Keratinocyte (primary cell): ENCODE results near the gene EPHB1. TPM values are rescaled to one million over a fixed set of nuclear protein-coding genes. Genes with fewer than 3 reads are reported as not detected.

Experiments
- DNase-seq: peaks from one replicate; pipeline ENCODE4 v3.0.0-alpha.2; 2011; ENCODE audit warnings: low read depth, missing footprints, low spot score
- FAIRE-seq: peaks from 2 replicates; lab custom pipeline; 2011; peaks lifted over from hg19 to GRCh38; lab: Jason Lieb, UNC
- H2AFZ ChIP-seq: 2 replicates; pipeline ENCODE4 v1.6.0; 2012; ENCODE audit warnings: low read length, control low read depth, inconsistent platforms; ENCODE audit not compliant: control insufficient read depth
- H3K27ac ChIP-seq: 2 replicates; pipeline ENCODE4 v1.5.1; 2011; ENCODE audit warnings: low read length; ENCODE audit not compliant: control insufficient read depth, insufficient read depth
- H3K27me3 ChIP-seq: 3 replicates; pipeline ENCODE4 v1.6.0; 2011; ENCODE audit warnings: low read length; ENCODE audit not compliant: control insufficient read depth, insufficient read depth; ENCODE audit errors: extremely low read depth
- H3K36me3 ChIP-seq, 2 experiments: 2 replicates in 1 of 2; 3 replicates in 1 of 2; pipeline ENCODE4 v1.5.1; 2011; ENCODE audit warnings: low read length in 2 of 2, mild to moderate bottlenecking in 1 of 2; ENCODE audit not compliant: control insufficient read depth in 2 of 2, insufficient read depth in 2 of 2; ENCODE audit errors: extremely low read depth in 1 of 2
- H3K4me1 ChIP-seq: 3 replicates; pipeline ENCODE4 v1.5.1; 2011; ENCODE audit warnings: low read length; ENCODE audit not compliant: control insufficient read depth, insufficient read depth; ENCODE audit errors: extremely low read depth
- H3K4me2 ChIP-seq: 3 replicates; pipeline ENCODE4 v1.6.0; 2011; ENCODE audit warnings: low read depth, low read length; ENCODE audit not compliant: control insufficient read depth, insufficient read depth; ENCODE audit errors: extremely low read depth
- H3K4me3 ChIP-seq, 3 experiments: fragments of 200-600 bp in 1 of 3; sonication (generic) in 1 of 3; 2 replicates in 2 of 3; 3 replicates in 1 of 3; pipeline ENCODE4 v1.5.1; 2011 to 2016; ENCODE audit warnings: low read length in 3 of 3, mild to moderate bottlenecking in 3 of 3, control low read depth in 2 of 3, inconsistent platforms in 1 of 3, low read depth in 1 of 3, mixed read lengths in 1 of 3, mixed run types in 1 of 3, moderate library complexity in 1 of 3; ENCODE audit not compliant: control insufficient read depth in 2 of 3, insufficient read depth in 2 of 3; ENCODE audit errors: extremely low read depth in 1 of 3
- H3K79me2 ChIP-seq: 2 replicates; pipeline ENCODE4 v1.6.0; 2012; ENCODE audit warnings: low read length; ENCODE audit not compliant: control insufficient read depth, insufficient read depth
- H3K9ac ChIP-seq: 3 replicates; pipeline ENCODE4 v1.6.0; 2011; ENCODE audit warnings: low read length; ENCODE audit not compliant: control insufficient read depth, insufficient read depth; ENCODE audit errors: extremely low read depth
- H3K9me1 ChIP-seq: 3 replicates; pipeline ENCODE4 v1.6.0; 2011; ENCODE audit warnings: low read length; ENCODE audit not compliant: control insufficient read depth, insufficient read depth; ENCODE audit errors: extremely low read depth
- H3K9me3 ChIP-seq: 2 replicates; pipeline ENCODE4 v1.5.1; 2012; ENCODE audit warnings: low read depth, low read length; ENCODE audit not compliant: control insufficient read depth
- H4K20me1 ChIP-seq: 3 replicates; pipeline ENCODE4 v1.6.0; 2011; ENCODE audit warnings: low read length; ENCODE audit not compliant: control insufficient read depth, insufficient read depth; ENCODE audit errors: extremely low read depth
- EZH2 ChIP-seq: IDR thresholded peaks from one replicate; pipeline ENCODE4 v1.6.1; 2012; ENCODE audit warnings: inconsistent platforms, mild to moderate bottlenecking, low read length, moderate library complexity
- dilution Hi-C: fragments of 300-500 bp; cut with MboI; formaldehyde crosslinking; loops from one replicate; pipeline ENCODE4 v1.7.0; 2020; ENCODE audit warnings: low sequenced_read_pairs; ENCODE audit not compliant: extremely low pct_ligation_motif_present
- polyA plus RNA-seq, 5 experiments: library from polyadenylated mRNA; depleted of rRNA in 3 of 5; stranded (reverse) in 3 of 5; stranded (forward) in 1 of 5; unstranded in 1 of 5; fragments of >200 nt; gene quantifications; 1 replicate in 1 of 5; 2 replicates in 3 of 5; 3 replicates in 1 of 5; pipeline versions ENCODE4 v1.2.1 to v1.2.3, GENCODE V29; 2011 to 2012; ENCODE audit warnings: missing spikeins in 2 of 5, low read depth in 1 of 5, low replicate concordance in 1 of 5
- TF ChIP-seq, protein P1 (sequence below), 3 experiments: IDR thresholded peaks in 1 of 3; conservative IDR thresholded peaks in 1 of 3; optimal IDR thresholded peaks in 1 of 3; 2 replicates in 2 of 3; 3 replicates in 1 of 3; pipeline versions ENCODE3 to v1.5.1; 2011; ENCODE audit warnings: low read length in 3 of 3, mild to moderate bottlenecking in 3 of 3, moderate library complexity in 2 of 3, control low read depth in 1 of 3, inconsistent platforms in 1 of 3; ENCODE audit not compliant: insufficient read depth in 2 of 3; ENCODE audit errors: extremely low read depth in 1 of 3

EPHB1 gene
- polyA plus RNA-seq, 1 donor (not counting 4 experiments of a cell fraction or from before 2014, with no cell fraction given), result 0.01 TPM

DNA sequence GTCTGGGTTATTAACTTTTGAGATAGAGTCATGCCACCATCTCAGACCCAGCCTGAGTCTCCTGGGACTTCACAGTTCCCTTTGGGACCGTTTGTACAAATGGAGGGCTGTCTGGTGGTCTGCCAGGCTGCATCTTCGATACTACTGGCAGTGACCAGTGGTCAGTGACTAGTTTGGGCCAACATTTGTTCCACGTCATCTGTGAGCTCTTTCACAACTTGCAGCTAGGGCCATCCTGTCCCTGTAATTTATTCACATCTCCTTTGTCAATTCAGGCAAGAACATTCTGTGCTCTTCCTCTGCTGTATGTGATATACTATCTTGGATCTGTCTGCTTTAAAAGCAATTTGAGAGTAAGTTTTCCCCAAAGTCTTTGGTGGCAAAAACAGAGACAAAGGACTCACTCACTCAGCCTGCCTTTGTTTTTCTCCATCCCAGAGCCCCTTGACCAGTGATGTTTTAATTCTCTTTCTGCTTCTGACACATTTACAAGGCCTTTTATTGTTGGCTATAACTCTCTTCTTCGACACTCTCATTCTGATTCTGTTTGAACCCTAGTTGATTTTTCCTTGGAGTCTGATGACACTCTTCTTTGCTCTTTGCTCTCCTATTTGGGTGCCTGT, 353.4 kb downstream of the EPHB1 start:
- dilution Hi-C loops, result no loop called here
- H3K27ac ChIP-seq, result no peak overlapping the region
- no peak for DNase-seq

DNA sequence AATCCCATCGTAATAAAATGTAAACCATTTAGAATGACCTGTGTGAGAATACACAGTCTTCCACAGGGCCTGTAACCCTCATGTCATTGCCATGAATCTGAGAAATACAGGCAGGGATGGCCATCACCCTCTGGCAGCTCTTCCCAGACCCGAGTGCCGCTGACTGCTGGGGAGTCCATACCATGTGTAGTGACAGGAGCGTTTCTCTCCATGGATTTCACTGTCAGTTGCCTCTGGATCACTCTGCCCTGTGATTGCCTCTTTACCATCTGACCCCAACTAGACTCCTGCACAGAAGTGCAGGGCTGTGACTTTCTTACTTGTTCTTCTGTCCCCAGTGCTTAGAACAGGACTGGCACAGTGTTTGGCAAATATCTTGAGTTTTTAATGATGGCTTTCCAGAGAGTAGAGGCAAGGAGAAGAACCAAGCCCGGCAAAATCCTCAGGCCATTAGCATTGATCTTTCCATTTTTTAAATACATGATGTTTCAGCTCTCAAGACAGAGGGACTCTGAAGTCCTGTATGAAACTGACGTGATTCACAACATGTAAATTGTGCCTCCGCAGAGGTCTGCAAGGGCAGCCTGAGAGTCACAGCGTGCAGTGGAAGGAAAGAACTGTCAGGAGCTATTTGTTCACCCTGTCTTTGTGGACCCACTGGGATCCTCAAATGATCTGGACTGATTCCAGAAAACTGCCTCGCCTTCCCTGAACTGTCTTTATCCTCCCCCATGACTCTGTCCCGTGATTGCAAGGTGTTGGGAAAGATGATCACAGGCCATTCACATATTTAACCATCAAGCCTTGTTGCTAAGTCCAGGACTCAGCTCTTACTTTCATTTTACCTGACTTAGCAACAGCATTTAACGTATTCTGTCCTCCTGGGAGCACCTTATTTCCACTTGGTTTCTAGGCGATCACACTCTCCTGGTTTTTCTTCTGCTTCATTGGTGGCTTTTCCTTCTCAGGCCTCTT, 354.9 kb downstream of the EPHB1 start:
- H3K4me2 ChIP-seq, result no peak overlapping the region
- H3K9me1 ChIP-seq, result no peaks in the 10 kb centered on the region
- no peaks in the 10 kb centered on the region for H3K36me3 ChIP-seq
- no peak overlapping the region for H3K4me3 ChIP-seq
- no peak for TF ChIP-seq EZH2
- TF ChIP-seq, protein P1, sequence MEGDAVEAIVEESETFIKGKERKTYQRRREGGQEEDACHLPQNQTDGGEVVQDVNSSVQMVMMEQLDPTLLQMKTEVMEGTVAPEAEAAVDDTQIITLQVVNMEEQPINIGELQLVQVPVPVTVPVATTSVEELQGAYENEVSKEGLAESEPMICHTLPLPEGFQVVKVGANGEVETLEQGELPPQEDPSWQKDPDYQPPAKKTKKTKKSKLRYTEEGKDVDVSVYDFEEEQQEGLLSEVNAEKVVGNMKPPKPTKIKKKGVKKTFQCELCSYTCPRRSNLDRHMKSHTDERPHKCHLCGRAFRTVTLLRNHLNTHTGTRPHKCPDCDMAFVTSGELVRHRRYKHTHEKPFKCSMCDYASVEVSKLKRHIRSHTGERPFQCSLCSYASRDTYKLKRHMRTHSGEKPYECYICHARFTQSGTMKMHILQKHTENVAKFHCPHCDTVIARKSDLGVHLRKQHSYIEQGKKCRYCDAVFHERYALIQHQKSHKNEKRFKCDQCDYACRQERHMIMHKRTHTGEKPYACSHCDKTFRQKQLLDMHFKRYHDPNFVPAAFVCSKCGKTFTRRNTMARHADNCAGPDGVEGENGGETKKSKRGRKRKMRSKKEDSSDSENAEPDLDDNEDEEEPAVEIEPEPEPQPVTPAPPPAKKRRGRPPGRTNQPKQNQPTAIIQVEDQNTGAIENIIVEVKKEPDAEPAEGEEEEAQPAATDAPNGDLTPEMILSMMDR (optimal IDR thresholded peaks at IDR 0.05 in 1 of 3, IDR thresholded peaks at IDR 0.05 in 1 of 3, conservative IDR thresholded peaks at IDR 0.05 in 1 of 3; ENCODE audit: extremely low read depth in 1 of 3, insufficient read depth in 2 of 3, low read length in 3 of 3), result no peak
- H4K20me1 ChIP-seq, result no peaks in the 10 kb centered on the region
- H2AFZ ChIP-seq, result no peak overlapping the region
- dilution Hi-C loops, result no loop called here
- H3K9ac ChIP-seq, result no peak overlapping the region
- no peaks in the 10 kb centered on the region for H3K4me1 ChIP-seq
- H3K9me3 ChIP-seq, result no peaks in the 10 kb centered on the region
- no peak for DNase-seq
- no peaks in the 10 kb centered on the region for H3K27me3 ChIP-seq
- H3K27ac ChIP-seq, result no peak overlapping the region
- no peaks in the 10 kb centered on the region for H3K79me2 ChIP-seq
- no peak for FAIRE-seq

More for the DNA sequence above, 353.4 kb downstream of the EPHB1 start:
- no peak overlapping the region for H3K4me3 ChIP-seq
- H3K9ac ChIP-seq, result no peak overlapping the region
- FAIRE-seq, result no peak
- H4K20me1 ChIP-seq, result no peaks in the 10 kb centered on the region
- H3K9me1 ChIP-seq, result no peaks in the 10 kb centered on the region
- H3K4me1 ChIP-seq, result no peaks in the 10 kb centered on the region
- H3K36me3 ChIP-seq, result no peaks in the 10 kb centered on the region
- H3K4me2 ChIP-seq, result no peak overlapping the region
- TF ChIP-seq EZH2, result no peak
- TF ChIP-seq, protein P1 (optimal IDR thresholded peaks at IDR 0.05 in 1 of 3, IDR thresholded peaks at IDR 0.05 in 1 of 3, conservative IDR thresholded peaks at IDR 0.05 in 1 of 3; ENCODE audit: extremely low read depth in 1 of 3, insufficient read depth in 2 of 3, low read length in 3 of 3), result no peak
- no peak overlapping the region for H2AFZ ChIP-seq
- H3K9me3 ChIP-seq, result no peaks in the 10 kb centered on the region
- no peaks in the 10 kb centered on the region for H3K79me2 ChIP-seq
- H3K27me3 ChIP-seq, result no peaks in the 10 kb centered on the region
